Activated CD4-positive, alpha-beta T cell treated with anti-CD3 and anti-CD28 coated beads, Interleukin-2, amount 10 ng/mL, durations not matched to agents 24 days and 14 days (primary cell): ENCODE data around the gene DAND5. TPM values are rescaled to one million over a fixed set of nuclear protein-coding genes. Genes with fewer than 3 reads are reported as not detected.
A peak's percentile ranks its signal among the peaks of the same experiment; 100 is the strongest.

Experiments used
- DNase-seq: peaks from one replicate; pipeline ENCODE4 v3.0.0; 2022
- H3K27ac Mint-ChIP-seq: one replicate; pipeline ENCODE4 v1.8.0; 2022; ENCODE audit warnings: mild to moderate bottlenecking, mixed read lengths
- H3K27me3 Mint-ChIP-seq: one replicate; pipeline ENCODE4 v1.8.0; 2022; ENCODE audit warnings: mixed read lengths
- H3K36me3 Mint-ChIP-seq: one replicate; pipeline ENCODE4 v1.8.0; 2022; ENCODE audit warnings: low read depth, mild to moderate bottlenecking, mixed read lengths
- H3K4me1 Mint-ChIP-seq: one replicate; pipeline ENCODE4 v1.8.0; 2021; ENCODE audit warnings: mixed read lengths
- H3K4me3 Mint-ChIP-seq: one replicate; pipeline ENCODE4 v1.8.0; 2022; ENCODE audit warnings: mild to moderate bottlenecking, moderate library complexity, mixed read lengths
- H3K9me3 Mint-ChIP-seq: one replicate; pipeline ENCODE4 v1.8.0; 2021; ENCODE audit warnings: mixed read lengths
- intact Hi-C: fragments of 100-400 bp; cut with micrococcal nuclease; formaldehyde crosslinking; loops from one replicate; pipeline ENCODE4 v1.15.1; 2023
- total RNA-seq: library from RNA; stranded (reverse); gene quantifications from 2 replicates; pipeline ENCODE4 v1.2.3, GENCODE V29; 2022

Gene DAND5
- total RNA-seq, 1 donor from 2014 or later: not detected

DNA sequence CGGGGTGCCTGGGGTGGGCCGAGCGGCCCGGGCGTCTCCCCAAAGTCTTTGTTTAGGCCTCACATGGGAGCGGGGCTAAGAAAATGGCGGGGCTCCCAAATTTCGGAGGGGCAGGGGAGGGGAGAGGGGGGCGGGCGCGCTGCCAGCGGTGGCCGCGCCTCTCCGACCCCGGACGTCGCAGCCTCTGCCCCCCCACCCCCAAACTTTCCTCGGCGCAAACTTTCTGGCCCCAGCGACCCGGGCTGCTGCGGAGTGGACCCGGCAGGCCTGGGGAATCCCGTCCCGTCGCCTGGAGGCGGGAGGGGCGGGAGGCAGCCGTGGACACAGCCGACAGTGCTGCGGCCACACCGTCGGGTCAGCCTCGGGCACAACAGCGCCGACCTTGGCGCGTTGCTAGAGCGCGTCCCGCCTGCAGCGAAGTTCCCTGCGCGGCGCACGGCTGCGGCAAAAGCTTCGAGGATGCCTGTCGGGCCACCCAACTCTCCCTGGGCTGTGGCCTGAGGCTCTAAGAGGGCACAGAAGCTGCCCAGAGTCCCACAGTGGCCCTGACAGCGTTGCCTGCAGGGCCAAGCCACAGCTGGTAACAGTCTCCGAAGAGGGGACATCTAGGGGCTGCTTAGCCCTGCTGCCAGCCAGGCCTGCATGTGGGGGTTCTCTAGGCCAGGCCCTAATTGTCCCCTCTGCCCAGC is 27.2 kb downstream of the DAND5 start:
- H3K9me3 Mint-ChIP-seq: no peaks in the 10 kb centered on the region
- intact Hi-C loops: no loop called here
- peaks cover 6% of the 10 kb centered on the region for H3K4me1 Mint-ChIP-seq
- no peak overlapping the region for H3K27ac Mint-ChIP-seq
- H3K27me3 Mint-ChIP-seq: peaks cover 39% of the 10 kb centered on the region
- DNase-seq: no peak
- peak overlapping the region; percentile 46 for H3K4me3 Mint-ChIP-seq
- H3K36me3 Mint-ChIP-seq: no peaks in the 10 kb centered on the region

GRCh38 chr19:12997179-12997966 is 28.0 kb downstream of the DAND5 start:
- Mint-ChIP-seq H3K36me3 (no peaks in the 10 kb centered on the region), H3K27ac (peak overlapping the region; percentile 22), H3K27me3 (peaks cover 39% of the 10 kb centered on the region), H3K9me3 (no peaks in the 10 kb centered on the region), H3K4me3 (peak overlapping the region; percentile 46), H3K4me1 (peaks cover 6% of the 10 kb centered on the region)
- intact Hi-C loops: no loop called here
- no peak for DNase-seq

DNA sequence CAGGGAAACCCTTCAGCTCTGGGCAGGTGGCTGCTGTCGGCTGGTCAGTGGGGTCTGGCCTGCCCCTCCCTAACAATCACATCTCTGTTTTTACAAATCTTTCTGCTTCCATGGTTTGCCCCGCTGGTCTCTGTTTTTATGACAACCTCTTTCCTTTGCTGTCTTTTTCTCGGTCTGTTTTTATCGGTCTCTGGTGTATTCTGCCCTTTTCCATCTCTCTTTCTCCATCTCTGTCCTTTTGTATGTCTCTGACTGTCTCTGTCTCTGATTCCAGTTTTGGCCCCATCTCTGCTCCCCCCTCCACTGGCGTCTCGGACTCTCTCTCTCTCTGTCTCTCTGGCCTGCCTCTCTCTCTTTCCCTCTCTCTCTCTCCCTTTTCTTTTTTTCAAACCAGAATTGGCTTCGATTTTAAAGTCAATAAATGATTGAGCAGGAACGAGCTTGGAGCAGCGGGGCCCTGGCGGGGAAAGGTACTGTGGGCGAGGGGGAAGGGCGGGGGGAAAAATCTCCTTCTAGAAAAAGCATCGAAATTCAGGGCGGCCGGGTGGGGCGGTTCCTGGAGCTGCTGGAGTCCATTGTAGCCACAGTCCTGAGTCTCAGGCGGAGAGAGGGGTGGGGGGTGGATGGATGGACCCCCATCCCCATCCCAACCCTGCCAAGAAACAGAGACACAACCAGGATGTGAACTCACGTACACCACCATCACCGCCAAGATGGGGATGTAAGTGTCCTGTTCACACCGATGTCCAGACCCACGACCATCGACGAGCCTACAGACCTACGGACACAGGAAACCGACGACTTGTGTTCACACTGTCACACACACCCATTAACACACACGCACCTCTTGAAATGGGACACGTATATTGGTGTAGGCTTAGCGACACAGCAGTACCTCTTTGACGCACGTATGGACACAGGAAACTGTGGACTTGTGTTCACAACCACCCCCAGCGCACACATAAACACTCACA is 28.9 kb downstream of the DAND5 start:
- Mint-ChIP-seq H3K27ac (no peak overlapping the region), H3K4me3 (peak overlapping the region; percentile 3), H3K36me3 (no peaks in the 10 kb centered on the region), H3K27me3 (peaks cover 35% of the 10 kb centered on the region), H3K4me1 (peaks cover 6% of the 10 kb centered on the region), H3K9me3 (no peaks in the 10 kb centered on the region)
- intact Hi-C loops: no loop called here
- no peak for DNase-seq

DNA sequence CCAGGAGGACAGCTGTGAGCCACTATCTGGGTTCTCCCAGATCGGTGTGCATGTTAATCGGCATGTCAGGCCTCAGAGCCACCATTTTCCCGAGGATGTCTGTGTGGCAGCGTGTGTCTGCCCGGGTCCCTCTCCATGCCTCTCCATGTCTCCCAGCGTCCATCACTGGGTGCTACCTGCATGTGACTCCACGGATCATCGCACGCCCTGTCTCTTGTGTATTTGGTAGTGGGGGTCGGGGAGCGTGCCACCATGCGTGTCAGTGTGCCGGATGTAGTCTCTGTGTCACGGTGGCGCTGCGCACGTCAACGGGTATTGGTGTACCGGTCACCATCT is 31.8 kb downstream of the DAND5 start:
- DNase-seq: no peak
- Mint-ChIP-seq H3K4me3 (no peak overlapping the region), H3K4me1 (no peaks in the 10 kb centered on the region), H3K27ac (no peak overlapping the region), H3K27me3 (peaks cover 14% of the 10 kb centered on the region), H3K9me3 (no peaks in the 10 kb centered on the region), H3K36me3 (no peaks in the 10 kb centered on the region)
- intact Hi-C loops: no loop called here

DNA sequence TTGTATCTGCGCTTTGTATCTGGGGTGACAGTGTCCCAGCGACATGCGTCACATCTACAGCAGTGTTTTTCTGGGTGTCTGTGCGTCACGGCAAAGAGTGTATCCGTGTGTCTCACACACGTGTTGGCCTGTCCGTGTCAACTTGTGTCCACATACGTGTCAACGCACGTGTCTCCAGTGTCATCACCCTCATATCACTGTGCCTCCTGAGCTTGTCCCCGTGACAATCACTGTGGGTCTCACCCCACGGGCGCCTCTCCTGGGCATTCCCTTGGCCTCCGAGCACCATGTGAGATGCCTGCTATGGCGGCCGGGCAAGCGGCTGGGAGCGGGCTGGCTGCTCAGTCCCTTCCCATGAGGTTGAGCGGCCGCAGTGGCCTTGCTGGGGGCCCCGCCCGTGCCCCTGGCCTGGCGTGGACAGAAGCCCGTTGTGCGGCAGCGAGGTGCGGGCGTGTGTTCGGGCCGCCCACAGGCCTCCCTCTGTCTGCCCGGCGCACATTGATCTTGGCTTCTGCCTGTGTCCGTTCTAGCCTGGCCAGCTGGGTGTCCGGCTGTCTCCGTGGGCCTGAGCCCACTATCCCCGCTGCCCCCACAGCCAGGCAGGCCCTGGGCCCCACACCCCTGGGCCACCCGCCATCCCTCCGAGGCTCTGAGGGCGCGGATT is 32.3 kb downstream of the DAND5 start:
- peaks cover 14% of the 10 kb centered on the region for H3K27me3 Mint-ChIP-seq
- no peak overlapping the region for H3K4me3 Mint-ChIP-seq
- intact Hi-C loops: no loop called here
- no peak for DNase-seq
- no peaks in the 10 kb centered on the region for H3K4me1 Mint-ChIP-seq
- no peaks in the 10 kb centered on the region for H3K36me3 Mint-ChIP-seq
- H3K27ac Mint-ChIP-seq: no peak overlapping the region
- no peaks in the 10 kb centered on the region for H3K9me3 Mint-ChIP-seq

- H3K27me3 Mint-ChIP-seq: peaks cover 10% of the 10 kb centered on the region
- intact Hi-C loops: no loop called here
- no peak overlapping the region for H3K4me3 Mint-ChIP-seq
- H3K9me3 Mint-ChIP-seq: no peaks in the 10 kb centered on the region
- H3K4me1 Mint-ChIP-seq: no peaks in the 10 kb centered on the region
- no peak for DNase-seq
- no peaks in the 10 kb centered on the region for H3K36me3 Mint-ChIP-seq
- H3K27ac Mint-ChIP-seq: no peak overlapping the region
These were observed 33.0 kb downstream of the DAND5 start for GRCh38 chr19:13002166-13002898.

GRCh38 chr19:13003081-13003480 is 33.7 kb downstream of the DAND5 start:
- H3K9me3 Mint-ChIP-seq: no peaks in the 10 kb centered on the region
- H3K27ac Mint-ChIP-seq: no peak overlapping the region

GRCh38 chr19:13004273-13004672 is 34.9 kb downstream of the DAND5 start:
- H3K4me3 Mint-ChIP-seq: no peak overlapping the region
- no peaks in the 10 kb centered on the region for H3K36me3 Mint-ChIP-seq
- no peaks in the 10 kb centered on the region for H3K4me1 Mint-ChIP-seq
- no peak overlapping the region for H3K27ac Mint-ChIP-seq
- peaks cover 10% of the 10 kb centered on the region for H3K27me3 Mint-ChIP-seq
- no peaks in the 10 kb centered on the region for H3K9me3 Mint-ChIP-seq
- DNase-seq: no peak
- intact Hi-C loops: no loop called here

More at GRCh38 chr19:13003081-13003480, 33.7 kb downstream of the DAND5 start:
- H3K4me1 Mint-ChIP-seq: no peaks in the 10 kb centered on the region
- H3K4me3 Mint-ChIP-seq: no peak overlapping the region
- H3K27me3 Mint-ChIP-seq: peaks cover 4% of the 10 kb centered on the region
- DNase-seq: no peak
- intact Hi-C loops: no loop called here
- no peaks in the 10 kb centered on the region for H3K36me3 Mint-ChIP-seq

GRCh38 chr19:13005253-13005652 is 35.9 kb downstream of the DAND5 start:
- no peak for DNase-seq
- intact Hi-C loops: no loop called here
- Mint-ChIP-seq H3K4me3 (no peak overlapping the region), H3K4me1 (no peaks in the 10 kb centered on the region), H3K27ac (no peak overlapping the region), H3K36me3 (no peaks in the 10 kb centered on the region), H3K9me3 (no peaks in the 10 kb centered on the region), H3K27me3 (peaks cover 11% of the 10 kb centered on the region)

DNA sequence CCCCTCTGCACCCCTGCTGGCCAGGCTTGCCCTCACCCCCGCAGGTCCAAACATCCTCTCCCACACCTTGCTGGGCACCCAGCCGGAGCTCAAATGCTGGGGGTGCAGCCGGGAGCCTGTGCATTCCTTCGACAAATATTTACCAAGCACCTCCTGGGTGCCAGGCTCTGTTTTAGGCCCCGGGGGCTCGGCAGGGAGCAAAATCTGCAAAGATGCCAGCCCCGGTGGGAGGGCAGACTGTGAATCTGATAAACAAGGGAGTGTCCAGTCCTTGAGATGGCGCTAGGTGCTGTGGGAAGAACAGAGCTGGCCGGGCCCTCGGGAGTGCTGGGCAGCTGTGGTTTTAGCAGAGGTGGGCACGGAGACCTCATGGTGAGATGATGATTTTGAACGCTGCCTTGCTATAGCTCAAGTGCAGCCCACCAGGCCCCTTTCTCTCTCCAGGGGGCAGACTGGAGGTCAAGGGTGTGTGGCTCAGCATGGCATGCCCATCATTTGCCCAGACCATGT is 36.5 kb downstream of the DAND5 start:
- H3K9me3 Mint-ChIP-seq: no peaks in the 10 kb centered on the region
- no peaks in the 10 kb centered on the region for H3K36me3 Mint-ChIP-seq
- peaks cover 17% of the 10 kb centered on the region for H3K27me3 Mint-ChIP-seq
- intact Hi-C loops: no loop called here
- DNase-seq: no peak
- no peaks in the 10 kb centered on the region for H3K4me1 Mint-ChIP-seq
- H3K4me3 Mint-ChIP-seq: no peak overlapping the region
- no peak overlapping the region for H3K27ac Mint-ChIP-seq

- intact Hi-C loops: no loop called here
- no peak for DNase-seq
- no peak overlapping the region for H3K27ac Mint-ChIP-seq
- peaks cover 23% of the 10 kb centered on the region for H3K27me3 Mint-ChIP-seq
- no peaks in the 10 kb centered on the region for H3K36me3 Mint-ChIP-seq
- no peaks in the 10 kb centered on the region for H3K9me3 Mint-ChIP-seq
- H3K4me3 Mint-ChIP-seq: no peak overlapping the region
- no peaks in the 10 kb centered on the region for H3K4me1 Mint-ChIP-seq
These were observed 37.3 kb downstream of the DAND5 start for GRCh38 chr19:13006431-13007281.

- H3K9me3 Mint-ChIP-seq: no peaks in the 10 kb centered on the region
- intact Hi-C loops: no loop called here
- H3K4me3 Mint-ChIP-seq: no peak overlapping the region
- peaks cover 28% of the 10 kb centered on the region for H3K27me3 Mint-ChIP-seq
- H3K27ac Mint-ChIP-seq: no peak overlapping the region
- H3K36me3 Mint-ChIP-seq: no peaks in the 10 kb centered on the region
- no peak for DNase-seq
- H3K4me1 Mint-ChIP-seq: peaks cover under 1% of the 10 kb centered on the region
These were observed 38.1 kb downstream of the DAND5 start for GRCh38 chr19:13007292-13008045.
